ENCODE data around the gene PGRMC2.

DNA sequence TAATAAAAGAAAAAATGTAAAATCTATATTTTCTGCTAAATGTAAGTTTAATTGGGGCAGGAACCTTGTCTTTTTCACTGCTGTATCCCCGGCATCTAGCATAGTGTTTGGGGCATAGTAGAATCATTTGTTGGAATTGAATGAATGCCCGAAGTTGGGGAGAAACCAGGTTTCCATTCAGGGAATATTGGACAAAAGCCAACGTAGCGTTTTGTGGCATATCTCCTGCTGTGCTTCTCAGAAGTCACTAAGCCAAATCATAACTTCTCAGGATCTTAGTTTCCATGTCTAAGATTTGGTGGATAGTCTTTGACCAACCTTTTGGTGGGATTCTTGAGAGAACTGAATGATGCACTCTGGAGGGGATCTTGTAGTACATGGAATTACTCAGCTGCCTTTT lies 42.0 kb upstream of the PGRMC2 start:
- TF ChIP-seq POLR2A (IDR thresholded peaks at IDR 0.05; ENCODE audit: low read depth) (no peak), CTCF (IDR thresholded peaks at IDR 0.05) (no peak), EP300 (IDR thresholded peaks at IDR 0.05) (no peak)
